ENCODE data around the gene PTAFR. TPM values are rescaled to one million over a fixed set of nuclear protein-coding genes. Genes with fewer than 3 reads are reported as not detected.

PTAFR gene
- total and polyA plus RNA-seq, 2 donors (not counting 1 experiment from before 2014, with no cell fraction given), result under 0.01 to 0.25 TPM

DNA sequence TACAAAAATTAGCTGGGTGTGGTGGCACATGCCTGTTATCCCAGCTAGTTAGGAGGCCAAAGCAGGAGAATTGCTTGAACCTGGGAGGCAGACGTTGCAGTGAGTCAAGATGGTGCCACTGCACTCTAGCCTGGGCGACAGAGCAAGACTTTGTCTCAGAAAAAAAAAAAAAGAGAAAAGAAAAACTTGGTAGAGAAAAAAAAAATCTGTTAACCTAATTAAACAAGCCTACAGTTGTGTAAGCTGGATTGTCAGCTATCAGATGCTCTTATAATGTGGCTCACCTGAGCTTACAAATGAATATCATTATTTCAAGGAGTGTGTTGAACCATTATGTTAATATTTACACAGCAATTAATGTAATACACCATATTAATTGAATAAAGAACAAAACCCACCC is 61.6 kb downstream of the PTAFR start:
- H3K4me2 ChIP-seq (ENCODE audit: extremely low read depth, insufficient read depth, low read length), result no peak overlapping the region
- peaks cover 2% of the 10 kb centered on the region for H3K4me1 ChIP-seq (ENCODE audit: control insufficient read depth, extremely low read depth, insufficient read depth, low read length)
- no peaks in the 10 kb centered on the region for H3K36me3 ChIP-seq (ENCODE audit: control insufficient read depth, insufficient read depth, low read length)
- DNase-seq (ENCODE audit: low read depth in 2 of 2), result no peak
- H3K9ac ChIP-seq (ENCODE audit: insufficient read depth, low read length), result no peak overlapping the region
- TF ChIP-seq EZH2 (IDR thresholded peaks at IDR 0.05; ENCODE audit: low read length, missing control alignments), result no peak
- TF ChIP-seq, protein P1, sequence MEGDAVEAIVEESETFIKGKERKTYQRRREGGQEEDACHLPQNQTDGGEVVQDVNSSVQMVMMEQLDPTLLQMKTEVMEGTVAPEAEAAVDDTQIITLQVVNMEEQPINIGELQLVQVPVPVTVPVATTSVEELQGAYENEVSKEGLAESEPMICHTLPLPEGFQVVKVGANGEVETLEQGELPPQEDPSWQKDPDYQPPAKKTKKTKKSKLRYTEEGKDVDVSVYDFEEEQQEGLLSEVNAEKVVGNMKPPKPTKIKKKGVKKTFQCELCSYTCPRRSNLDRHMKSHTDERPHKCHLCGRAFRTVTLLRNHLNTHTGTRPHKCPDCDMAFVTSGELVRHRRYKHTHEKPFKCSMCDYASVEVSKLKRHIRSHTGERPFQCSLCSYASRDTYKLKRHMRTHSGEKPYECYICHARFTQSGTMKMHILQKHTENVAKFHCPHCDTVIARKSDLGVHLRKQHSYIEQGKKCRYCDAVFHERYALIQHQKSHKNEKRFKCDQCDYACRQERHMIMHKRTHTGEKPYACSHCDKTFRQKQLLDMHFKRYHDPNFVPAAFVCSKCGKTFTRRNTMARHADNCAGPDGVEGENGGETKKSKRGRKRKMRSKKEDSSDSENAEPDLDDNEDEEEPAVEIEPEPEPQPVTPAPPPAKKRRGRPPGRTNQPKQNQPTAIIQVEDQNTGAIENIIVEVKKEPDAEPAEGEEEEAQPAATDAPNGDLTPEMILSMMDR (conservative IDR thresholded peaks at IDR 0.05 in 1 of 2, IDR thresholded peaks at IDR 0.05 in 1 of 2; ENCODE audit: low read depth in 1 of 2, low read length in 2 of 2), result no peak
- no peaks in the 10 kb centered on the region for H4K20me1 ChIP-seq (ENCODE audit: control insufficient read depth, extremely low read depth, insufficient read depth, low read length)
- H3K79me2 ChIP-seq (ENCODE audit: control insufficient read depth, insufficient read depth, low read length), result no peaks in the 10 kb centered on the region
- no peaks in the 10 kb centered on the region for H3K27me3 ChIP-seq (ENCODE audit: control insufficient read depth, insufficient read depth, low read length)
- H3K4me3 ChIP-seq (replicated peaks in 1 of 4; ENCODE audit: control extremely low read depth in 1 of 4, insufficient read depth in 1 of 4, low read depth in 3 of 4, low read length in 4 of 4), result no peak overlapping the region
- no peaks in the 10 kb centered on the region for H3K9me3 ChIP-seq (ENCODE audit: control insufficient read depth, insufficient read depth, low read depth, low read length)
- no peak overlapping the region for H3K27ac ChIP-seq (ENCODE audit: insufficient read depth, low read length)
- H2AFZ ChIP-seq (ENCODE audit: low read length), result no peak overlapping the region

DNA sequence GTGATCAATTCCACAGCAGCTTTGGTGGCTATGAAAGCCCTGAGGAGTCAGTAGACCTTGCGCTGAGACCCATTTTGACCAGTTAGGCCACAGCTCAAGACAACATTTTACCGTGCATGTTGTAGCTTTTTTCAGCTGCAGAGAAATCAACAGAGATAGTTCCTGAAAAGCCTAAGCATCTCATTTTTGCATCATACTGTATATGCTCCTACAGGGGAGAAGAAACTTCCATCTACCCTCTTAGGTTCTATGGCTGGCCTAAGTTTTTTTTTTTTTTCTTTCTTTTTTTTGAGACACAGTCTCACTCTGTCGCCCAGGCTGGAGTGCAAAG is 63.3 kb downstream of the PTAFR start:
- TF ChIP-seq EZH2 (IDR thresholded peaks at IDR 0.05; ENCODE audit: low read length, missing control alignments), result no peak
- TF ChIP-seq, protein P1 (conservative IDR thresholded peaks at IDR 0.05 in 1 of 2, IDR thresholded peaks at IDR 0.05 in 1 of 2; ENCODE audit: low read depth in 1 of 2, low read length in 2 of 2), result no peak
- Histone ChIP-seq H3K79me2 (ENCODE audit: control insufficient read depth, insufficient read depth, low read length) (no peaks in the 10 kb centered on the region), H3K9ac (ENCODE audit: insufficient read depth, low read length) (no peak overlapping the region), H3K27me3 (ENCODE audit: control insufficient read depth, insufficient read depth, low read length) (no peaks in the 10 kb centered on the region), H3K36me3 (ENCODE audit: control insufficient read depth, insufficient read depth, low read length) (no peaks in the 10 kb centered on the region), H2AFZ (ENCODE audit: low read length) (peak overlapping the region; percentile 71), H3K27ac (ENCODE audit: insufficient read depth, low read length) (peak overlapping the region; percentile 9), H3K4me3 (replicated peaks in 1 of 4; ENCODE audit: control extremely low read depth in 1 of 4, insufficient read depth in 1 of 4, low read depth in 3 of 4, low read length in 4 of 4) (no peak overlapping the region), H4K20me1 (ENCODE audit: control insufficient read depth, extremely low read depth, insufficient read depth, low read length) (no peaks in the 10 kb centered on the region), H3K9me3 (ENCODE audit: control insufficient read depth, insufficient read depth, low read depth, low read length) (no peaks in the 10 kb centered on the region), H3K4me1 (ENCODE audit: control insufficient read depth, extremely low read depth, insufficient read depth, low read length) (peaks cover 2% of the 10 kb centered on the region), H3K4me2 (ENCODE audit: extremely low read depth, insufficient read depth, low read length) (no peak overlapping the region)
- no peak for DNase-seq (ENCODE audit: low read depth in 2 of 2)

DNA sequence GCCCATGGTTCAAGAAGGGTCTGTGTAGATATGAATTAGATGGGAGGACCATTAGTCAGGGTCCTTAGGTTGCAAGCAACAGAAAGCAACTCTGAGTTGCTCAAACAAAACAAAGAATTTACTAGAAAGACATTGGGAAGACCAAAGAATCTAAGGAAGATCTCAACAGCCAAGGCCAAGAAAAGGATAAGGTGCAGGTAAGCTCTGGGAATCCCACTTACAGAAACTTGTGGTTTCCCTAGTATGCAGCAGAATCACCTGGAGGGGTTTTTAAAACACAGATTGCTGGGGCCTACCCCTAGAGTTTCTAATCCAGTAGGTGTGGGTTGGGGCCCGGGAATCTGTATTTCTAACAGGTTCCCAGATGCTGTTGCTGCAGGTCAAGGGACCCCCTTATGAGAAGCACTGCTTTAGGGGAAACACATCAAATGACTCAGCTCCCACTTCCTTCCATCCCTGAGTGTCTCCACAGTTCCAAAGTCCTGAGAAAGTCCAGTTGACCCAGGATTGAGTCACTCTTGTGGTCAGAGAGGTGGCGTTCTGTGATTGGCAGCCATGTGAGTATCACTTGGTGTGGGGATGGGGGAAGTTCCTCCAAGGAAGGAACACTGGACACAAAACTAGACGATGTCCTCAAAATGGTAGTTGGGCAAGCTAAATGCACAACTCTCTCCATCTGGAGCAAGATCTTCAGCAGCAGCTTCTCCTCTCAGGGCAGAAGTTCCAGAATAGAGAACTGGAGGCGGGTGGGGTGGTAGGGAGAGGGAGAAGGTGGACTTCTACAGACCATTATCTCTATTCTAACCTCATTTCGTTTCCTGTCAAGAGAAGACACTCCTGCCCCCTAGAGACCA is 63.9 kb downstream of the PTAFR start:
- DNase-seq (ENCODE audit: low read depth in 2 of 2), result peak; percentile 56 to 74
- Histone ChIP-seq H4K20me1 (ENCODE audit: control insufficient read depth, extremely low read depth, insufficient read depth, low read length) (no peaks in the 10 kb centered on the region), H3K4me2 (ENCODE audit: extremely low read depth, insufficient read depth, low read length) (peak overlapping the region; percentile 7), H3K36me3 (ENCODE audit: control insufficient read depth, insufficient read depth, low read length) (no peaks in the 10 kb centered on the region), H3K9ac (ENCODE audit: insufficient read depth, low read length) (no peak overlapping the region), H3K27me3 (ENCODE audit: control insufficient read depth, insufficient read depth, low read length) (no peaks in the 10 kb centered on the region), H2AFZ (ENCODE audit: low read length) (peak overlapping the region; percentile 71), H3K4me1 (ENCODE audit: control insufficient read depth, extremely low read depth, insufficient read depth, low read length) (peaks cover 2% of the 10 kb centered on the region), H3K79me2 (ENCODE audit: control insufficient read depth, insufficient read depth, low read length) (no peaks in the 10 kb centered on the region), H3K9me3 (ENCODE audit: control insufficient read depth, insufficient read depth, low read depth, low read length) (no peaks in the 10 kb centered on the region), H3K4me3 (replicated peaks in 1 of 4; ENCODE audit: control extremely low read depth in 1 of 4, insufficient read depth in 1 of 4, low read depth in 3 of 4, low read length in 4 of 4) (no peak overlapping the region), H3K27ac (ENCODE audit: insufficient read depth, low read length) (peak overlapping the region; percentile 9)
- no peak for TF ChIP-seq EZH2 (IDR thresholded peaks at IDR 0.05; ENCODE audit: low read length, missing control alignments)
- TF ChIP-seq, protein P1 (conservative IDR thresholded peaks at IDR 0.05 in 1 of 2, IDR thresholded peaks at IDR 0.05 in 1 of 2; ENCODE audit: low read depth in 1 of 2, low read length in 2 of 2), result peak in 1 of 2 donors; percentile 17
